ENCODE data around the gene ALB.

ALB gene

DNA sequence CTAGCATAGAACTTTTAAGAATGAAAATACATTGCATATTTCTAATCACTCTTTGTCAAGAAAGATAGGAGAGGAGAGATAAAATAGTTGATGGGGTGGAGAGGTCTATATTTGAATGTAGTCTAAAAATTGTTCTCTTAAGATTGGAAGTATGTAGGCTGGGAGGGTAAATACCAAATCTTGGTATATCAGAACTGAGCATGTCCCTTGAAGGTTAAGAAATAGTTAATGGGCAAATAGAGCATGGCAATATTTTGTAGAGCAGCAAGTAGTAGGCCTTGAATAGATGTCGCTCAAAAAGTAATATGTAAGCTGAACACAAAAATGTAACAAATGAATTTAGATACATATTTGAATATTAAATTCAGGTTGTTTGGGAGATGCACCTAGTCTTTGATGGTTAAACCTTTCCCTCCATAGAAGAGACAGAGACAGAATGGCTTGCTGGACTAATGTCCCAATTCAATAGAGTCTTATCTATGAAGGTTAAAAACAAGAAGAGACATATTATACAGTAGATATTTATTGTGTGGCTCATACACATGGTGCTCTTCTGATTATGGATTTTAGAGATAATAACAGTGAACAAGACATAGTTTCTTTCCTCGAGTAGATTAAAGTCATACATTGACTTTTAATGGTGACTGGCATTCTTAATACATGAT is 12.5 kb downstream of the ALB start:
- Histone ChIP-seq H3K27ac (ENCODE audit: poor library complexity, severe bottlenecking) (no peak overlapping the region), H3K36me3 (ENCODE audit: low read depth) (no peaks in the 10 kb centered on the region), H3K4me3 (ENCODE audit: severe bottlenecking) (no peak overlapping the region), H3K9me3 (ENCODE audit: severe bottlenecking) (no peaks in the 10 kb centered on the region), H3K27me3 (ENCODE audit: insufficient read depth, poor library complexity, severe bottlenecking) (peaks cover 4% of the 10 kb centered on the region), H3K4me1 (ENCODE audit: insufficient read depth, poor library complexity, severe bottlenecking) (no peaks in the 10 kb centered on the region)
- DNase-seq (ENCODE audit: low spot score) (no peak), ATAC-seq (ENCODE audit: low read depth) (no peak)
- TF ChIP-seq, protein P1, sequence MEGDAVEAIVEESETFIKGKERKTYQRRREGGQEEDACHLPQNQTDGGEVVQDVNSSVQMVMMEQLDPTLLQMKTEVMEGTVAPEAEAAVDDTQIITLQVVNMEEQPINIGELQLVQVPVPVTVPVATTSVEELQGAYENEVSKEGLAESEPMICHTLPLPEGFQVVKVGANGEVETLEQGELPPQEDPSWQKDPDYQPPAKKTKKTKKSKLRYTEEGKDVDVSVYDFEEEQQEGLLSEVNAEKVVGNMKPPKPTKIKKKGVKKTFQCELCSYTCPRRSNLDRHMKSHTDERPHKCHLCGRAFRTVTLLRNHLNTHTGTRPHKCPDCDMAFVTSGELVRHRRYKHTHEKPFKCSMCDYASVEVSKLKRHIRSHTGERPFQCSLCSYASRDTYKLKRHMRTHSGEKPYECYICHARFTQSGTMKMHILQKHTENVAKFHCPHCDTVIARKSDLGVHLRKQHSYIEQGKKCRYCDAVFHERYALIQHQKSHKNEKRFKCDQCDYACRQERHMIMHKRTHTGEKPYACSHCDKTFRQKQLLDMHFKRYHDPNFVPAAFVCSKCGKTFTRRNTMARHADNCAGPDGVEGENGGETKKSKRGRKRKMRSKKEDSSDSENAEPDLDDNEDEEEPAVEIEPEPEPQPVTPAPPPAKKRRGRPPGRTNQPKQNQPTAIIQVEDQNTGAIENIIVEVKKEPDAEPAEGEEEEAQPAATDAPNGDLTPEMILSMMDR (IDR thresholded peaks at IDR 0.05; ENCODE audit: poor library complexity, severe bottlenecking): no peak

DNA sequence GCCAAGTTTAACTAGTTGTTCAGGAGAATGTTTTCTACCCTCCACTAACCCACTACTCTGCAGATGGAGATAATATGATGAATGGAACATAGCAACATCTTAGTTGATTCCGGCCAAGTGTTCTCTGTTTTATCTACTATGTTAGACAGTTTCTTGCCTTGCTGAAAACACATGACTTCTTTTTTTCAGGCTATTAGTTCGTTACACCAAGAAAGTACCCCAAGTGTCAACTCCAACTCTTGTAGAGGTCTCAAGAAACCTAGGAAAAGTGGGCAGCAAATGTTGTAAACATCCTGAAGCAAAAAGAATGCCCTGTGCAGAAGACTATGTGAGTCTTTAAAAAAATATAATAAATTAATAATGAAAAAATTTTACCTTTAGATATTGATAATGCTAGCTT is 13.3 kb downstream of the ALB start:
- Histone ChIP-seq H3K4me1 (ENCODE audit: insufficient read depth, poor library complexity, severe bottlenecking) (no peaks in the 10 kb centered on the region), H3K9me3 (ENCODE audit: severe bottlenecking) (no peaks in the 10 kb centered on the region), H3K4me3 (ENCODE audit: severe bottlenecking) (no peak overlapping the region), H3K27ac (ENCODE audit: poor library complexity, severe bottlenecking) (no peak overlapping the region), H3K27me3 (ENCODE audit: insufficient read depth, poor library complexity, severe bottlenecking) (peaks cover 4% of the 10 kb centered on the region), H3K36me3 (ENCODE audit: low read depth) (no peaks in the 10 kb centered on the region)
- no peak for ATAC-seq (ENCODE audit: low read depth)
- no peak for DNase-seq (ENCODE audit: low spot score)
- TF ChIP-seq, protein P1 (IDR thresholded peaks at IDR 0.05; ENCODE audit: poor library complexity, severe bottlenecking): no peak

DNA sequence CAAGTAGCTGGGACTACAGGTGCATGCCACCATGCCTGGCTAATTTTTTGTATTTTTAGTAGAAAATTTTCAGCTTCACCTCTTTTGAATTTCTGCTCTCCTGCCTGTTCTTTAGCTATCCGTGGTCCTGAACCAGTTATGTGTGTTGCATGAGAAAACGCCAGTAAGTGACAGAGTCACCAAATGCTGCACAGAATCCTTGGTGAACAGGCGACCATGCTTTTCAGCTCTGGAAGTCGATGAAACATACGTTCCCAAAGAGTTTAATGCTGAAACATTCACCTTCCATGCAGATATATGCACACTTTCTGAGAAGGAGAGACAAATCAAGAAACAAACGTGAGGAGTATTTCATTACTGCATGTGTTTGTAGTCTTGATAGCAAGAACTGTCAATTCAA is 13.9 kb downstream of the ALB start:
- no peak overlapping the region for H3K4me3 ChIP-seq (ENCODE audit: severe bottlenecking)
- H3K9me3 ChIP-seq (ENCODE audit: severe bottlenecking): no peaks in the 10 kb centered on the region
- no peaks in the 10 kb centered on the region for H3K36me3 ChIP-seq (ENCODE audit: low read depth)
- H3K4me1 ChIP-seq (ENCODE audit: insufficient read depth, poor library complexity, severe bottlenecking): no peaks in the 10 kb centered on the region
- no peak overlapping the region for H3K27ac ChIP-seq (ENCODE audit: poor library complexity, severe bottlenecking)
- ATAC-seq (ENCODE audit: low read depth) (no peak), DNase-seq (ENCODE audit: low spot score) (no peak)
- peaks cover 4% of the 10 kb centered on the region for H3K27me3 ChIP-seq (ENCODE audit: insufficient read depth, poor library complexity, severe bottlenecking)
- TF ChIP-seq, protein P1 (IDR thresholded peaks at IDR 0.05; ENCODE audit: poor library complexity, severe bottlenecking): no peak

DNA sequence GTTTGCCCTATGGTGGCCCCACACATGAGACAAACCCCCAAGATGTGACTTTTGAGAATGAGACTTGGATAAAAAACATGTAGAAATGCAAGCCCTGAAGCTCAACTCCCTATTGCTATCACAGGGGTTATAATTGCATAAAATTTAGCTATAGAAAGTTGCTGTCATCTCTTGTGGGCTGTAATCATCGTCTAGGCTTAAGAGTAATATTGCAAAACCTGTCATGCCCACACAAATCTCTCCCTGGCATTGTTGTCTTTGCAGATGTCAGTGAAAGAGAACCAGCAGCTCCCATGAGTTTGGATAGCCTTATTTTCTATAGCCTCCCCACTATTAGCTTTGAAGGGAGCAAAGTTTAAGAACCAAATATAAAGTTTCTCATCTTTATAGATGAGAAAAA is 14.6 kb downstream of the ALB start:
- H3K36me3 ChIP-seq (ENCODE audit: low read depth): no peaks in the 10 kb centered on the region
- H3K9me3 ChIP-seq (ENCODE audit: severe bottlenecking): no peaks in the 10 kb centered on the region
- H3K27ac ChIP-seq (ENCODE audit: poor library complexity, severe bottlenecking): no peak overlapping the region
- no peaks in the 10 kb centered on the region for H3K4me1 ChIP-seq (ENCODE audit: insufficient read depth, poor library complexity, severe bottlenecking)
- DNase-seq (ENCODE audit: low spot score) (no peak), ATAC-seq (ENCODE audit: low read depth) (no peak)
- TF ChIP-seq, protein P1 (IDR thresholded peaks at IDR 0.05; ENCODE audit: poor library complexity, severe bottlenecking): no peak
- peaks cover 4% of the 10 kb centered on the region for H3K27me3 ChIP-seq (ENCODE audit: insufficient read depth, poor library complexity, severe bottlenecking)
- no peak overlapping the region for H3K4me3 ChIP-seq (ENCODE audit: severe bottlenecking)

Data from RWPE2 (cell line).